ENCODE results near the gene C2.

C2 gene

DNA sequence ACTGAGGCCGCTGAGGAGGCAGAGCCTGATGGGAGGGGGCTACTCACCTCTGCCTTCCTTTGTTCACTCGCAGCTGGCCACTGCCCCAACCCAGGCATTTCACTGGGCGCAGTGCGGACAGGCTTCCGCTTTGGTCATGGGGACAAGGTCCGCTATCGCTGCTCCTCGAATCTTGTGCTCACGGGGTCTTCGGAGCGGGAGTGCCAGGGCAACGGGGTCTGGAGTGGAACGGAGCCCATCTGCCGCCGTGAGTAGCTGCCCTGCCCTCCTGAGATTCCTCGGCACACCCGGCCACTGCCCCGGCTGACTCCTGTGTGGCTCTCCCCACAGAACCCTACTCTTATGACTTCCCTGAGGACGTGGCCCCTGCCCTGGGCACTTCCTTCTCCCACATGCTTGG is 6.0 kb downstream of the C2 start:
- TF ChIP-seq ZFX (IDR thresholded peaks at IDR 0.05) (no peak), CTCF (conservative IDR thresholded peaks at IDR 0.05) (no peak)

DNA sequence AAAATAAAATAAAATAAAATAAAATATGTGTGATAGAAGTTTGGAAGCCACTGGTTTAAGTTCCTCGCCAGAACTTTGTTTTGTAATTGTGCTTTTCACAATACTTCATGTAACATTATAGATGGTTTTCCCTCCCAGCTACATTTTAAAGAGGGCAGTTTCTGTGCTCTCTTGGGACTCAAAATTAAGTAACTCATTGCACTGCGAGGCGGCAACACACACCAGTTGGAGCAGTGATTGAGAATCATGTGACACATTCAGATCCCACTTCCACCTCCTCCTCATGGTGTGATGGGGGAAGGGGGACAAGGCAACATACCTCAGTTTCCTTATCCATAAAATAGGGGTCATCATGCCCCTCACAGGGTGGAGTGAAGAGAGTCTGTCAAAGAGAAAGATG is 7.5 kb downstream of the C2 start:
- no peak overlapping the region for H3K27ac ChIP-seq
- TF ChIP-seq CTCF (conservative IDR thresholded peaks at IDR 0.05) (no peak), ZFX (IDR thresholded peaks at IDR 0.05) (no peak)

More for the DNA sequence above, 6.0 kb downstream of the C2 start:
- no peak overlapping the region for H3K27ac ChIP-seq

GRCh38 chr6:31935823-31936222 is 8.3 kb downstream of the C2 start:
- no peak overlapping the region for H3K27ac ChIP-seq
- no peak for TF ChIP-seq ZFX (IDR thresholded peaks at IDR 0.05)
- TF ChIP-seq CTCF (conservative IDR thresholded peaks at IDR 0.05), result no peak

- TF ChIP-seq CTCF (conservative IDR thresholded peaks at IDR 0.05) (no peak), ZFX (IDR thresholded peaks at IDR 0.05) (no peak)
- no peak overlapping the region for H3K27ac ChIP-seq
These were observed 12.7 kb downstream of the C2 start for GRCh38 chr6:31940256-31940664.

GRCh38 chr6:31943742-31944141 is 16.2 kb downstream of the C2 start:
- no peak overlapping the region for H3K27ac ChIP-seq
- TF ChIP-seq ZFX (IDR thresholded peaks at IDR 0.05), result no peak

GRCh38 chr6:31945154-31945506 is 17.6 kb downstream of the C2 start:
- TF ChIP-seq ZFX (IDR thresholded peaks at IDR 0.05) (no peak), CTCF (conservative IDR thresholded peaks at IDR 0.05) (no peak)
- no peak overlapping the region for H3K27ac ChIP-seq

DNA sequence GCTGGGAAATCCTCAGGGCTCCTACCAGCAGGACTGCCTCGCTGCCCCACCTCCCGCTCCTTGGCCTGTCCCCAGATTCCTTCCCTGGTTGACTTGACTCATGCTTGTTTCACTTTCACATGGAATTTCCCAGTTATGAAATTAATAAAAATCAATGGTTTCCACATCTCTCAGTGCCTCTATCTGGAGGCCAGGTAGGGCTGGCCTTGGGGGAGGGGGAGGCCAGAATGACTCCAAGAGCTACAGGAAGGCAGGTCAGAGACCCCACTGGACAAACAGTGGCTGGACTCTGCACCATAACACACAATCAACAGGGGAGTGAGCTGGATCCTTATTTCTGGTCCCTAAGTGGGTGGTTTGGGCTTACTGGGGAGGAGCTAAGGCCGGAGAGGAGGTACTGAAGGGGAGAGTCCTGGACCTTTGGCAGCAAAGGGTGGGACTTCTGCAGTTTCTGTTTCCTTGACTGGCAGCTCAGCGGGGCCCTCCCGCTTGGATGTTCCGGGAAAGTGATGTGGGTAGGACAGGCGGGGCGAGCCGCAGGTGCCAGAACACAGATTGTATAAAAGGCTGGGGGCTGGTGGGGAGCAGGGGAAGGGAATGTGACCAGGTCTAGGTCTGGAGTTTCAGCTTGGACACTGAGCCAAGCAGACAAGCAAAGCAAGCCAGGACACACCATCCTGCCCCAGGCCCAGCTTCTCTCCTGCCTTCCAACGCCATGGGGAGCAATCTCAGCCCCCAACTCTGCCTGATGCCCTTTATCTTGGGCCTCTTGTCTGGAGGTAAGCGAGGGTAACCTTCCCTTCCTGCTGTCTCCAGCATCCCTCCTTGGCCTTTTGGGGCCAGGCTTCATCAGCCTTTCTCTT is 18.2 kb downstream of the C2 start, which contains the start of gene CFB:
TSS of gene CFB (plus strand) at position 589 of the 863 bp plus-strand sequence. CDS start at position 716, 127 bp downstream.
- no peak within 1 kb of the TSS for H3K27ac ChIP-seq
- no peak for TF ChIP-seq CTCF (conservative IDR thresholded peaks at IDR 0.05)
- TF ChIP-seq ZFX (IDR thresholded peaks at IDR 0.05), result no peak
